ENCODE measurements around the gene MTMR3.
A peak's percentile ranks its signal among the peaks of the same experiment; 100 is the strongest.

The MTMR3 gene

DNA sequence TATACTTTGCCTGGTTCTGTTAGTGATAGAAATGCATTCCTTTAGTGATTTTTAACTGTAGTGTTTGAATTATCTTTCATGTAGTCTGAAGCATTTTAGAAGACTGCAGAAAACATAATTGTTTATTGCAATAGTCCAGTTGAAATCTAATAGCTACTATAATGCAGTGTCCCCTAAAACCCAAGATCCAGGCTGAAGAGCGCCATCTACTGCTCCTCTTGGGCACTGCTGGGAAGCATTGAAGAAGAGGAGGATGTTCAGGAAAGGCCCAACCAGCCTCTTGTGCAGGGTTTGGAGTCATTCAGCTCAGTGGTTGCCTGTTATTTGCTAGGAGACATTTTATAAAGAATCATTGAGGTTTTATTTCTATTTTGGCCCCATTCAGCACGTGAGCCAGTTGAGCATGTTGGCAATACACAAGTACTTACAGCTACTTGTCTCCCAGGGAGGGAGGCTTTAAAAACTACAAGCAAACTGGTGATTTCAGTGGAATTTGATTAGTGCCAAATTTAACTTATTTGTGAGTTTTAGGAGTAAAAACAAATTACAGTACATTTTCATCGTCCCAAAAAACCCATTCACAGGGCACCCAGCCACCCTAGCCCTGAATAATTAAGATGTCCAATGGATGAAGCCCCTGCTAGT lies 122.4 kb downstream of the MTMR3 start:
- DNase-seq, result peak; percentile 3 to 63

DNA sequence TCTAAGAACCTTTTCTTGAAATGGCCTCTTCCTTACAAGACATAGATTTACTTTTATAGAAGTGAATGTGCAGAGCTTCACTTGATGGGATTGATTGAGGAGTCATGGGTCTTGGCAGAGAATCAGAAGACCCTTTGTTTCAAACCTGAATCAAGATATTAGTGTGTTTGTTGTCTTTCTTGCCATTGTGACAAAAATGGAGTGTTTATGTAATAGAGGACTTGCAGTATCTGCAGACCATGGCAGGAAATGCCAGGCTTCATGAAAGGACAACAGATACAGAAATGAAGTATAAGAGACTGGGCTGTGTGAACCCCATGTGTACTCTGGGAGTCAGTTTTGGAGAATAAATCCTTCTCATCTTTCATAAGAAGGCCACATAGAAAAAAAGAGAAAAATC lies 124.4 kb downstream of the MTMR3 start:
- no peak for DNase-seq

GRCh38 chr22:30008401-30008800 lies 125.4 kb downstream of the MTMR3 start:
- DNase-seq, result no peak

DNA sequence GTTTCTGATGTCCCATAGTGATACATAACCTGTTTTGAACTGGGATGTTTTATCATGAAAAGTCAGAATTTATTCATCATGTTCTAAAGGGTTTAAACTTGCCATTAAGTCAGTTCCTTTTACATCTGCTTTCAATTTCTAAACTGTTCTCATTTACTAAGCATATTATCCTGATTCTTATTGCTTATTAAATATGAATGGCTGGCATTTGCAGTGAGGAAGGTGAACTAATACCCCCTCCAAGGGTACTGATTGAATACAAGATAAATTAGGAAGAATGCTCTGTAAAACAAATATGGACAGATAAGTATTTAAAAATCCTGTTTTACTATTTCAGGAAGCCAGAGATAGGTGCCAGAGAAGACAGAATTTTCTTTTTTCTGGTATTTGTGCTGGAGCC lies 126.5 kb downstream of the MTMR3 start:
- no peak for DNase-seq

DNA sequence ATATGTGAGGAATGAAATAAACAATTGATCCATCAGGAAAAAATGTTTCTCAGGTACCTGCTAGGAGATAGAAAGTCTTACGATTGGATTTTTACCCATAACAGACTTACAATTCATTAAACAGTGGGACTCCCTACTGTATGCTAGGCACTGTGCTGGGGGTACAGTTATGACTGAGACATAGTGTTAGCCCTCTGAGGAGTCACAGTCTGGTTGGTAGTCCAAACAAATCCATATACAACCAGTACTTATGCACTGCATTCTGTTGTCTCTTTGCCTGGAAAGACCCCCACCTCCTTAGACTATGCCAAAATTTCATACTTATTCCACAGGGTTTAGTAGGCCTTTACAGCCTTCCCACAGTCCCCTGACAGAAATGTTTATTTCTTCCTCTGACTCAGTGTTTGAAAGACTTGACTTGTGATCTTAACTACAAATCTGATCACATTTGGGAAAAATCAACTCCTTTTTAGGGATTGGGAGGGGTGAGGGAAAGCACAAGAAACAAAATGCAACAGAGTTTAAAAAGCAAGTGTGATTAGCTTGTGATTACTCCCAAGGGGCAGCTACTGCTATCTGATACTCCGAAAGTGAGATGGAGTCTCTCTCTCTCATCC lies 127.9 kb downstream of the MTMR3 start:
- no peak for DNase-seq

DNA sequence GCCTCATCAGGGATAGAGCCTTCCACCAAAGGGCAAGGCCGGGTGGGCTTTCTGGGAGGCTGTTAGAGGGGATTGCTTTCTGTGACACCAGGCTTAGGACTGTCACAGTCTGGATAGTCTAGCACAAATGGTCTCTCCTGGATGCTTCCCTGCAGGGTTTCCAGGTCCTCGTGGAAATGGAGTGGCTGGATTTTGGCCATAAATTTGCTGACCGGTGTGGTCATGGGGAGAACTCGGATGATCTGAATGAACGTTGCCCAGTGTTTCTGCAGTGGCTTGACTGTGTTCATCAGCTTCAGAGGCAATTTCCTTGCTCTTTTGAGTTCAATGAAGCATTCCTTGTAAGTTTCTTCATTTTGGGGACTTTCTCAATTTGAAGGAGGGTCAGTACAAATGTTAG lies 130.2 kb downstream of the MTMR3 start:
- no peak for DNase-seq

- no peak for DNase-seq
Observed at GRCh38 chr22:30014244-30014643, 131.3 kb downstream of the MTMR3 start.

DNA sequence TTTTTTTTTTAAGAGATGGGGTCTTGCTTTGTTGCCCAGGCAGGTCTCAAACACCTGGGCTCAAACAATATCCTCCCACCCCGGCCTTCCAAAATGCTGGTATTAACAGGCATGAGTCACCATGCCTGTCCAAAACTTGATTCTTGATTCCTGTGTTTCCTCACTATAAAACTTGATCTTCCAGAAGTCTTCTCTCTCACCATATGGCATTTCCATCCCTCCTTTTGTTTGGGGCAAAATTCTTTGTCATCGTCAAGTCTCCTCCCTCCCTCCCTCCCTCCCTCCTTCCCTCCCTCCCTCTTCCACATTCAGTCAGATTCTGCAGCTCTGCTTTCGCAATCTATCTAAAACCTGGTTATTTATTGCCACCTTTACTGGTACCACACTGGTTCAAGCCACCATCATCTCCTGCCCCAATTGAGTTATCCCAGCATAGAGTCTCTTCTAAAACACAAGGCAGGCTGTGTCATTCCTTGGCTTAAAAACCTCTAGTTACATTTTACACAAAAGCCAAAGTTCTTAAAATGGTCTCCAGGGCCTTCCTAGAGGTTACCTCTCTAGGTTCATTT lies 132.3 kb downstream of the MTMR3 start:
- no peak for DNase-seq

DNA sequence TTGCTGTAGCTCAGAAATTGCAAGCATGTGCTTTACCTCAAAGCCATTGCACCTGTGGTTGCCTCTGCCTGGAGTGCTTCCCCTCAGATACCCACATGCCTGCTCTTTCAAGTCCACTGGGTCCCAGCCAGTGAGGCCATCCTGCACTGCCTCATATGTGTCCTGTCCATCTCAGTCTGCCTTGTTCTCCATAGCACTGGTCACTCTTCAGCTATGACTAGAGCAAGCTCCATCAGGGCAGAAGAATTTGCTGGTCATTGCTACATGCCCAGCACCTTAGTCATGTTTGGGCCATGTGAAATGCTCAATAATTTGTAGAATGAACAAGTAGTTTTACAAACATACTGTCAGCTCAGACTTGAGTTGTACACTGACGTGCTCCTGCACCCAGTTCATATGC lies 132.9 kb downstream of the MTMR3 start:
- no peak for DNase-seq

DNA sequence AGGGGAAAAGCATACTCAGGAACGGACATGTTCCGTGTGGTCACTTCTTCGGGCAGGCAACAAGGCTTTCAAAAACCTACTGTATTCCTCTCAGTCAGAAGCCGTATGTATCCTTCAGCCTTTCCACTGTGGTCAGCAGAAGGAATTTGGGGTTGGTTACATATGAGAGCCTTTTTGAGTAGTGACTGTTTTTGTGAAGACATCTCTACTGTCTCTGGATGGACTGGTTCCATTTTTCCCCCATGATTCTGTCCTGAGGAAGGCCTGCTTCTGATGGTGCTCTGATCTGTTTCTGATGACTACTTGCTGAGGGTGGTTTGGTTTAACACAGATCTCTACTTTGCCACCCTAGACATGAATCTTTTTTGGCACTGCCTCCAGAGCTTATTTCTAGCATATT lies 133.6 kb downstream of the MTMR3 start:
- no peak for DNase-seq

- DNase-seq, result no peak
Observed at GRCh38 chr22:30017375-30018223, 134.6 kb downstream of the MTMR3 start.

DNA sequence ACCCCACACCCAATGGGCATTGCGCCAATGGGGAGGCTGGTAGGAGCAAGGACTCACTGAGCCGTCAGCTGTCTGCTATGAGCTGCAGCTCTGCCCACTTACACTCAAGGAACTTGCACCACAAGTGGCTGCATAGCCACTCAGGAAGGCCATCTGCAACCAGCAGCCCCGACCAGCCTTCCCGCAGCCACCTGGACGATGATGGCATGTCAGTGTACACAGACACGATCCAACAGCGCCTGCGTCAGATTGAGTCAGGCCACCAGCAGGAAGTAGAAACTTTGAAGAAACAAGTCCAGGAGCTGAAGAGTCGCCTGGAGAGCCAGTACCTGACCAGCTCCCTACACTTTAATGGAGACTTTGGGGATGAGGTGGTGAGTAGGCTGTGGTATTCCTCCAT lies 137.5 kb downstream of the MTMR3 start:
- DNase-seq, result no peak

DNA sequence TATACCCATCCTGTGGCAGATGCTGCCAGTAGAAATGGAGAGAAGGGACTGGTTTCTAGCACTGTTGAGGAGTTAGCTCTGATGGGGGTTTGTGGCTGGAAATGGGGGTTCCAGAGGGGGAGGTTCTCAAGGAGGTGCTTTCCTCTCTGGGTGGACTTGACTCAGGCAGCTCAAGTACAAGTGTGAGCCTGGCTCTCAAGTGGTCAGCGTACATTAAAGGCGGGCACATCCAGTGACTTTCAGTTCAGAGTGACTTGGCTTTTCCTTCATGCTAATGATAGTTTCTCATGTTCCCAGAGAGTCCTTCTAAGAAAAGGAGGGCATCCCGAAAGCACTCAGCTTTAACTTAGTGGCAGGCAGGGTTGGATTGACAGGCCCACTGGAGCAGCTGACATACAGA lies 138.4 kb downstream of the MTMR3 start:
- DNase-seq, result no peak

DNA sequence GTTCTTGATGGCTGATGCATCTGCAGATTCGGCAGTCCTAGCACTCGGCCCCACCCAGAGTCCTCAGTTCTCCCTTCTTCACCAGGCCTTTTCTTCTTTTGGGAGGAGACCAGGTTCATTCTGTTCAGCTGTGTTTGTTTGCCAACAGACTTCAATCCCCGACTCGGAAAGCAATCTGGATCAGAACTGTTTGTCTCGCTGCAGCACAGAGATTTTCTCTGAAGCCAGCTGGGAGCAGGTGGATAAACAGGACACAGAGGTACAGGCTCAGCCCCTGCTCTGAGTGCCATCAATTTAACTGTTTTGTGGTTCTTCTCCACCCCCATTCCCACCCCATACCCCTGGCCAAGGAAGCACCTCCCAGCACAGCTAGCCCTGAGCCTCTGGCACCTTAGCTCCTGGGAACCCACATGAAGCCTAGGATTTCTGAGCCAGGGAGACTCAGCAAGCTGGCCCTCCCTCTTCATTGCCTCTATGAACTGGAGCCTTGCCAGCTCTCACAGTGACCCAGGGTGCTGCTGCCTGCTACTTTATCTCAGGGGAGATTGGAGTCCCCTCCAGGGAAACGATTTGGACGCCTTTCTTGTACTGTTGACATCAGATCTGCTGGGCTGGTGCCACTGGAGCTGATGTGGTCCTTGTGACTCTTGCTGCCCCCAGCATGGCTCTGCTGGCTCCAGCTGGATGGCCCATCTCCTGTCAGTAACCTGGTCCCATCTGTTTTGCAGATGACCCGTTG lies 139.1 kb downstream of the MTMR3 start:
- no peak for DNase-seq

DNA sequence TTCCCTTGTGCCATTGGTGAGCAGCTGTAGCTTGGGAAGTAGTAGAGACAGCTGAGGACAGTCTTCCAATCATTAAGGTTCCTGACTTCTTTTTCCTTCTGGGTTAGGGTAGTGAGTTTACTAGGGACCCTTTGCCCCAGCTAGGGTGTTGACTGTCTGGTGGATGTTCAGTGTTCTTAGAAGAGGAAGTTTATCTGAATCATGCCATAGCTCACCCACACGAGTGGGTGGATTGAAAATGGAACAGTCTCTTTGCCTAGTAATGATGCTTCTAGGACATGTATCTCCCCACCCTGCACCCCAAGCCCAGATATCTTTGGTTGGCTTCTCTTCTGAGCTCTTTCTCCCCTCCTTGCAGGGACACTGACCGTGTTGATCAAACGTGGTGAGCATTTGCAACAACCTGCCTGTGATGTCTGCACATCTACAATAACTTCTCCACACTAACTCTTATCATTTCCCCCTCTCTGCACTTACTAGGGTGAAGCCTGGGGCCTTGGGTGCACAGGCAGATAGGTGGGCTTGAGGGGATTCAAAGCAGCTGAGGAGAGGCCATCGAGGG lies 140.2 kb downstream of the MTMR3 start:
- no peak for DNase-seq

- no peak for DNase-seq
Observed at GRCh38 chr22:30024231-30024630, 141.3 kb downstream of the MTMR3 start.

DNA sequence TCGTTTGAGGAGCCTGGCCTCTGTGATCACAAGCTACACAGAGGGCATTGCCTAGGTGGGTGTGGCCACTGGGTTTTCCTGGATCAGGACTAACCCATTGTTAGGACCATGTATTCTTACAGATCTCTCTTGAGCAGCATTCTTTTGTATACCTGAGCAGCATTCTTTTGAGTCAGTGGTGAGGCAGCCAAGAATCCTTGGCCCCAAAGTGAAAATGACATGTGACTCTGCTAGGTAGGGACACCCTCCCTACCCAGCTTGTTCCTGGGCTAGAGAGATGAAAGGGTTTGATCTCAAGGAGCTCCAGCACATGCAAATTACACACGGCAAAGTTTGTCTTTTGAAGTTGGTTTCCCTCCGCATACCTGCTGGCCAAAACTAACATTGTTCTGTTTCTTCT lies 142.2 kb downstream of the MTMR3 start:
- no peak for DNase-seq

- no peak for DNase-seq
Observed at GRCh38 chr22:30026756-30027155, 143.8 kb downstream of the MTMR3 start.

- no peak for DNase-seq
Observed at GRCh38 chr22:30027169-30027568, 144.2 kb downstream of the MTMR3 start.

DNA sequence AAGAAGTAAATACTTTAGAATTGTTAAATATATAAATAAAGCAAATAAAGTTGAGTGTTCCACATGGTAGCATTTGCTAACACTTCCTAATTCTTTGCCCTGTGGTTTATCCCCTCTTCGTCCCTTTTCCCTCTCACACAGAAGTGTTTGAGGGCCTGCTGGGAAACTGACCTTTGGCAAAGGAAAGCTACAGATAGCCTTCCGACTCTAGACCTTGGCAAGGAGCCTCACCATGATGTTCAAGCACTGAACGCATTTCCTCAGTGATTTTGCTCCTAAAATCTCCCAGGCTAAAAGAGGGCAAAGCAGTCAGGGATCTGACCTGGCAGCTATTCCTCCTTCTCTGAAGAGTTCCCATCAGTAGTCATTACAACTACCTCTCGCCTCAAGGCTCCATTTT lies 144.8 kb downstream of the MTMR3 start:
- DNase-seq, result no peak

- no peak for DNase-seq
Observed at GRCh38 chr22:30028731-30029130, 145.8 kb downstream of the MTMR3 start.

GRCh38 chr22:30029512-30029911 lies 146.5 kb downstream of the MTMR3 start:
- DNase-seq, result no peak

- DNase-seq, result no peak
Observed at GRCh38 chr22:30030329-30030728, 147.4 kb downstream of the MTMR3 start.
